Pancreas (tissue), 10 donors: ENCODE measurements around the gene CCNE1. TPM values are rescaled to one million over a fixed set of nuclear protein-coding genes. Genes with fewer than 3 reads are reported as not detected.
"Not testable (repeated sequence)": the region's sequence is repeated elsewhere in the genome, so short reads cannot be mapped to it uniquely, and the experiment has no call there.

Experiments
- ATAC-seq, 4 donors: fragments of 200-7000 bp; cut with Tn5 transposase; one replicate each; pipeline versions ENCODE4 v1.8.0 to v1.9.1; 2020; ENCODE audit warnings: mild to moderate bottlenecking in 4 of 4, moderate library complexity in 4 of 4
- DNase-seq, 6 donors: peaks; one replicate each; pipeline ENCODE4 v3.0.0-alpha.2; 2020
- FAIRE-seq: peaks from 2 replicates; lab custom pipeline; 2012; peaks lifted over from hg19 to GRCh38; lab: Jason Lieb, UNC
- H3K27ac ChIP-seq, 4 donors: fragments of 200-600 bp; sonication (generic); 1 replicate in 3 of 4; 2 replicates in 1 of 4; pipeline versions ENCODE4 v1.5.0 to v1.8.0; 2020
- H3K27me3 ChIP-seq, 4 donors: fragments of 200-600 bp; one replicate each; pipeline ENCODE4 v1.8.0; 2021
- H3K36me3 ChIP-seq, 3 donors: fragments of 200-600 bp; sonication (generic) in 1 of 3; one replicate each; pipeline versions ENCODE4 v1.5.0 to v1.8.0; 2020 to 2021
- H3K4me1 ChIP-seq, 3 donors: fragments of 200-600 bp; one replicate each; pipeline ENCODE4 v1.8.0; 2021
- H3K4me3 ChIP-seq, 4 donors: fragments of 200-600 bp; sonication (generic) in 2 of 4; one replicate each; pipeline versions ENCODE4 v1.5.0 to v1.8.0; 2020 to 2021
- H3K9me3 ChIP-seq, 4 donors: fragments of 200-600 bp; one replicate each; pipeline ENCODE4 v1.8.0; 2021
- CTCF ChIP-seq, 4 donors: fragments of 200-600 bp; sonication (generic) in 3 of 4; IDR thresholded peaks; one replicate each; pipeline versions ENCODE4 v1.5.0 to v1.8.0; 2021; ENCODE audit warnings: antibody characterized with exemption in 4 of 4
- WGBS, 2 donors: extraction: QIAGEN DNeasy Blood & Tissue Kit; methylation state at CpG; one replicate each; pipeline ENCODE4 v1.1.7; 2013; 5-methylcytosine and 5-hydroxymethylcytosine counted together
- intact Hi-C, 3 donors: fragments of 100-400 bp; cut with DNase I; formaldehyde crosslinking; loops; one replicate each; pipeline versions ENCODE4 v1.11.1 to v1.14.2; 2022
- polyA plus RNA-seq, 2 donors: library from polyadenylated mRNA; stranded (reverse); fragments of 200-250 nt; gene quantifications; one replicate each; pipeline ENCODE4 v1.2.3, GENCODE V29; 2013
- total RNA-seq, 6 donors: library from RNA; stranded (reverse); fragmentation: NEBNext Ultra II Directional in 4 of 6; extraction: Animal tissue kit (Norgen Biotek cat#: 25700) in 4 of 6; gene quantifications; one replicate each; pipeline versions ENCODE4 v1.2.1 to v1.2.4, GENCODE V29; 2021 to 2023
- donor health status: healthy with polysubstance abuse.
- donor health status: DM: no; HTN: no; CAD: no; lungs with moderate emphysema.
- donor health status: DM: no; HTN: no; CAD: no.
- donor health status: control.
- donor health status: control.
- donor health status: Bipolar disorder and iron deficiency.
- donor health status: DM: yes; HTN: yes; CAD: no.
- donor health status: DM: no; HTN: no; CAD: no.
- donor health status: DM: no; HTN: no; CAD: no.
- donor health status: DM: yes; HTN: yes; CAD: no.

The CCNE1 gene
- total and polyA plus RNA-seq, 8 donors = 0.23 to 1.9 (median 0.74) TPM

GRCh38 chr19:29789007-29789406 is 22.8 kb upstream of the CCNE1 start:
- no peak overlapping the region for H3K4me3 ChIP-seq
- DNase-seq (no peak), ATAC-seq (no peak), FAIRE-seq (no peak)
- WGBS, 2 donors = 74 to 82% methylated on average over 3 of the region's 3 CpGs
- H3K4me1 ChIP-seq = no peaks in the 10 kb centered on the region
- no peak overlapping the region for H3K27ac ChIP-seq
- H3K36me3 ChIP-seq = no peaks in the 10 kb centered on the region
- no peaks in the 10 kb centered on the region for H3K9me3 ChIP-seq
- no peak for TF ChIP-seq CTCF (IDR thresholded peaks at IDR 0.05)
- no peaks in the 10 kb centered on the region for H3K27me3 ChIP-seq
- intact Hi-C loops = no loop called here

DNA sequence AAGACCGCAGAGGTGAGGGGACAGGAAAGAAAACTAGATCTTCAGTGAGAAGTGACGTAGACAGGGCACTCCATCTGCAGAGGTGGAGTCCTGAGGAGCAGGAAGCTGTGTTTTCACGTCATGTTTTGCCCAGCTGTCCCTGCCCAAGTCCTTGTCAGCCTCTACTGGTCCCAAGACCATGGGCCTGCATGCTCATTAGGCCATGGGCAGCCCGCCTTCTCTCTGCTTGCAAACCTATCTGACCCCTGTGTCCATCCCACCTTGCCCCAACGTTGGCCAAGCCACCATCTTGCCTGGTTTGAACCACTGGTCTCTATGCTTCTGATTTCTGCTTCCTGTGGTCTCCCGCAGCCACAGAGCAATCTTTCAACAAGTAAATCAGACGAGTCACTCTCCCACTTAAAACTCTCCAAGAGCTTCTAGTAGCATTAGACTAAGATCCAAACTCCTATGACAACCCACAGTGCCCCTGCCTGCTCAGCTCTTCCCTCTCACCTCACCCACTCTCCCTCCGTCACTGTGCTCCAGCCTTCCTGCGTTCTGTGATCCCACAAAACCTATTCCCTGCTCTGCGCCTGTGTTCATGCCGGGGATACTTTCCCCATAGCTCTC is 18.6 kb upstream of the CCNE1 start:
- DNase-seq (no peak), FAIRE-seq (no peak), ATAC-seq (no peak)
- 81 to 86% methylated on average over 10 to 11 of the region's 11 CpGs for WGBS, 2 donors
- Histone ChIP-seq H3K4me1 (no peaks in the 10 kb centered on the region), H3K4me3 (no peak overlapping the region), H3K27me3 (no peaks in the 10 kb centered on the region), H3K36me3 (no peaks in the 10 kb centered on the region), H3K27ac (no peak overlapping the region), H3K9me3 (no peaks in the 10 kb centered on the region)
- no peak for TF ChIP-seq CTCF (IDR thresholded peaks at IDR 0.05)
- intact Hi-C loops = no loop called here

- 92 to 95% methylated on average over 7 of the region's 7 CpGs for WGBS, 2 donors
- intact Hi-C loops, H3K27me3 ChIP-seq, DNase-seq, H3K4me1 ChIP-seq, ATAC-seq, H3K9me3 ChIP-seq, H3K27ac ChIP-seq, FAIRE-seq, H3K36me3 ChIP-seq, H3K4me3 ChIP-seq: not testable (repeated sequence)
These were observed 17.3 kb upstream of the CCNE1 start for GRCh38 chr19:29794490-29794889.

DNA sequence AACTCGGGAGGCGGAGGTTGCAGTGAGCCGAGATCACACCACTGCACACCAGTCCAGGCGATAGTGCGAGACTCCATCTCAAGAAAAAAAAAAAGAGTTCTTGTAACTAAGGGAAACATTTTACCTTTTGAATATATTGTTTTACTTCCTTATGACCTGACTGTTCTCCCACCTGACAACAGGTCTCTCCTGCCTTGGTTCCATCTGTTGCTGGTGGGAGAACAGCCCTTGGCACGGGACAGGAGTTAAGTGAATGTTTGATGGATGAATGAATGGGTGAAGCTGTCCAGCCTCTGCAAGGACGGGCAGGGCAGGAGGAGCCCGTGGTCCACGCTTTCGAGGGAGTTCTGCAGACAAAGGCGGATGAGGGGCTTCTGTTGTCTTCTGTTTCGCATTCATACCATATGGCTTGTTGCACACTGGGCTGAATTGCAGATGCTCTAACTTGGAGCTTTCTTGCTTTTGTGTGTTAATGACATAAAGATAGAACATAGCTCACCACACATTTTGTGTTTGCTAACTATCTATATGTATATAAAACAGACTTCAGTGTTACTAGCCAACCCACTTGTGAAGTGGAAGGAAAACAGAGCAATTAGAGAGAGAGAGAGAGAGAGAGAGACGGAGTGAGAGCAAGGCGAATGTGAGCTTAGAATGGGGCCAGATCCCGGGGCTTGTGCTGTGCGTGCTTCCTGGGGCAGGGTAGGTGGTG is 16.2 kb upstream of the CCNE1 start:
- no peak for ATAC-seq
- 83 to 87% methylated on average over 16 of the region's 16 CpGs for WGBS, 2 donors
- H3K4me1 ChIP-seq = no peaks in the 10 kb centered on the region
- H3K4me3 ChIP-seq = no peak overlapping the region
- DNase-seq = no peak
- intact Hi-C loops = no loop called here
- H3K27me3 ChIP-seq = no peaks in the 10 kb centered on the region
- no peak for TF ChIP-seq CTCF (IDR thresholded peaks at IDR 0.05)
- no peak overlapping the region for H3K27ac ChIP-seq
- H3K9me3 ChIP-seq = no peaks in the 10 kb centered on the region
- H3K36me3 ChIP-seq = no peaks in the 10 kb centered on the region
- no peak for FAIRE-seq

DNA sequence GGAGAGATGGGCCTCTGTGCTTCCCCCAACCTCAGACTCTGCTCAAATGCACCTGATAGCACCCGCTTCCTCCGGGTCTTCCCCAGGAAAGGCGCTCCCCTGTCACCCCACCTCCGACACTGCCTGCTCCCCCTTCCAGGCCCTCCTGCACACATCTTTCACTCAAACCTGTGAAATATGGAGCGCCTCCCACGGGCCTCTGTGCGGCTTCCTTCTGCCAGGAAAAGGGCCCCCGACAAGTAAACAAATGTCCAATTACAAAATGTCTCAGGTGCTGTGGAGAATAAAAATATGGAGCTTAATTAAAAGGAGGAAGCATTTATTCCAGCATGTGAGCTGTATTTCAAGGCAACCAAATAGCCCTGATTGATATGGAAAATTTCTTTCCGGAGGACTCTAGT is 15.6 kb upstream of the CCNE1 start:
- intact Hi-C loops = no loop called here
- Histone ChIP-seq H3K27me3 (no peaks in the 10 kb centered on the region), H3K27ac (no peak overlapping the region), H3K4me1 (no peaks in the 10 kb centered on the region), H3K36me3 (no peaks in the 10 kb centered on the region), H3K4me3 (no peak overlapping the region), H3K9me3 (no peaks in the 10 kb centered on the region)
- DNase-seq (no peak), ATAC-seq (peak in 1 of 4 donors; percentile 46), FAIRE-seq (no peak)
- 36 to 38% methylated on average over 9 of the region's 9 CpGs for WGBS, 2 donors
- TF ChIP-seq CTCF (IDR thresholded peaks at IDR 0.05) = no peak
